Left hindlimb (tissue), 1 donor: ENCODE measurements around the gene CDNF.
"Not testable (repeated sequence)": the region's sequence is repeated elsewhere in the genome, so short reads cannot be mapped to it uniquely, and the experiment has no call there.

Source experiments
- DNase-seq: peaks from one replicate; pipeline ENCODE4 v3.0.0-alpha.2; 2018

CDNF gene

DNA sequence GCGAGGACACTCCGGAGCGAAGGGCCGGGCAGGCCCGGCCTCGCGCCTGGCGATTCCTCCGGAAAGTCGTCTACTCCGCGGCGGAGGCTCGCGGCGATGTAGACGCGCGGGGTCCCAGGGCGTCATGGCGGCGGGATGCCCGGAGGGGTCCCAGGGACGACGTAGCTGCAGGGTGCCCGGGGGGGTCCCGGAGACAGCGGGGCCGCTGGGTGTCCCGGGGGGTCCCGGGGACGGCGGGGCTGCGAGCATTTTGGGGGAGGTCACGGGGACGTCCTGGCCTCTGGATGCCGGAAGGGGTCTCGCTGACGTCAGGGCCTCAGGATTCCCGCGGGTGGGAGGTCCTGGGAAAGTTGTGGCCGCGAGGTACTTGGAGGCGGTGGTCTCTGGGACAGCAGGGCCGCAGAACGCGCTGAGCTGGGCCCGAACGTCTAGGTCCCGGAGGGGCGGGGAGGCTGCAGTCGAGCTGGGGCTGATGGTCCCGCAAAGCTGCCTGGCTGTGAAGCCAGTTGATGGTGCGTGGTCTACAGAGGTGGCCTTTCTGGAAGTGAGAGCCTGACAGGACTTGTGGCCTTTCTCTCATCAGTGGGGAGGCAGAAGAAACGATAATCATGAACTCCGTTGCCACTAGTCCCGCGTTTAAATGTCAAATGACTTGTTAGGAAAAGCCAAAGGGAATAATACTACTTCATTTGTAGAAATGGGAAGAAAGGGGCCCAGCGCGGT is 906 bp upstream of the CDNF start:
- DNase-seq = peak; percentile 67

DNA sequence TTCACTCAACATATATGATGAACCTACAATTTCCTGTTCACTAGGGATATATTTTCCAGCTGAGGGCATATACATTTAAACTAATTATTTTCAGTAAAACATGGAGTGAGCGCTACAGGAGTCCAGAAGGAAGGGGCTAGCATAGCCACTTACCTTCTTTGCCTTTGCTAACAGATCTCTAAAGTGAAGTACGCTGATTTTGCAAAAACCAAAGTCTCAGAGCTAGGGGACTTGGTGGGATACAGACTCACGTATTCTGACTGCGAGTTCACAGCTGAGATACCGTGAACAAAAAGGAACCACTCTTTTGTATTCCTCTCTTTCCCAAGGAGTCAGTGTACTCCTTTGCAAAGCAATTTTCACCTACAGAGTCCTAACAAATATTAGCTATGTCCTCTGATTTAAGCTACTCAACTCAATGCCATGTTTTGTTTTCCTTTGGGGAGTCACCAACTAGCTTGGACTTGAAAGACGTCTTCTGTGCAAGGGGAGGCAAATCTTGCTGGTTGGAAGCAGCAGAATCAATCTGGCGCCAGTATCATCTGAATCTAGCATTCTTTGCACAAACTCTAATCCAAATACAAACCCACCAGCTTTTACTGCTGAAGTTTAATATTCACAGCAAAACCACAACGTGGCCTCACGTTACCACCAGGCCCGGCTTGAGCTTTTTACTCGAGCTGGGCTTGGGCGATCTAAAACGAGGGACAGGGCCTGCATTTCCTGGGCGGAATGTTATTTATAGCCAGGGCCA is 657 bp downstream of the CDNF start:
- DNase-seq = no peak

GRCh38 chr10:14836208-14836607 is 1.6 kb downstream of the CDNF start:
- no peak for DNase-seq

- no peak for DNase-seq
These were observed 4.7 kb downstream of the CDNF start for GRCh38 chr10:14833106-14833505.

DNA sequence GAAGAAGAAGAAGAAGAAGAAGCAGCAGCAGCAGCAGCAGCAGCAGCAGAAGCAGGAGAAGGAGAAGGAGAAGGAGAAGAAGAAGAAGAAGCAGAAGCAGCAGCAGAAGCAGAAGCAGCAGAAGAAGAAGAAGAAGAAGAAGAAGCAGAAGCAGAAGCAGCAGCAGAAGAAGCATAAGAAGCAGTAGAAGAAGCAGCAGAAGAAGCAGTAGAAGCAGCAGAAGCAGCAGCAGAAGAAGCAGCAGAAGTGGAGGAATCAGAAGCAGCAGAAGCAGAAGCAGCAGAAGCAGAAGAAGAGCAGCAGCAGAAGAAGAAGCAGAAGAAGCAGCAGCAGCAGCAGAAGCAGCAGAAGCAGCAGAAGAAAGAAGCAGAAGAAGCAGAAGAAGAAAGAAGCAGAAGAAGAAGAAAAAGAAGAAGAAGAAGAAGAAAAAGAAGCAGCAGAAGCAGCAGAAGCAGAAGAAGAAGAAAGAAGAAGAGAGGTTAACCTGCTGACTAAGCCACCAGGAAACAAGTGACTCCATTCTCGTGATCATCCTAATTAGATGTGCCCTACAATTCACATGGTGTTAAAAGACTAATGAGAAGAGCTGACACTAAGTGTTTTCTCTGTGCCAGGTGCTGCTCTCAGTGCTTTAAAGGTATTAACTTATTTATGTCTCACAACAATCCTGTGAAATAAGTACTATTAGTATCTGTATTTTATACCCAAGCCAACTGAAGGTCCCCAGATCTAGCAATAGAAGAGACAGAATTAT is 11.6 kb downstream of the CDNF start:
- no peak for DNase-seq

- no peak for DNase-seq
These were observed 13.9 kb downstream of the CDNF start for GRCh38 chr10:14823966-14824365.

- DNase-seq = no peak
These were observed 14.7 kb downstream of the CDNF start for GRCh38 chr10:14822879-14823755.

DNA sequence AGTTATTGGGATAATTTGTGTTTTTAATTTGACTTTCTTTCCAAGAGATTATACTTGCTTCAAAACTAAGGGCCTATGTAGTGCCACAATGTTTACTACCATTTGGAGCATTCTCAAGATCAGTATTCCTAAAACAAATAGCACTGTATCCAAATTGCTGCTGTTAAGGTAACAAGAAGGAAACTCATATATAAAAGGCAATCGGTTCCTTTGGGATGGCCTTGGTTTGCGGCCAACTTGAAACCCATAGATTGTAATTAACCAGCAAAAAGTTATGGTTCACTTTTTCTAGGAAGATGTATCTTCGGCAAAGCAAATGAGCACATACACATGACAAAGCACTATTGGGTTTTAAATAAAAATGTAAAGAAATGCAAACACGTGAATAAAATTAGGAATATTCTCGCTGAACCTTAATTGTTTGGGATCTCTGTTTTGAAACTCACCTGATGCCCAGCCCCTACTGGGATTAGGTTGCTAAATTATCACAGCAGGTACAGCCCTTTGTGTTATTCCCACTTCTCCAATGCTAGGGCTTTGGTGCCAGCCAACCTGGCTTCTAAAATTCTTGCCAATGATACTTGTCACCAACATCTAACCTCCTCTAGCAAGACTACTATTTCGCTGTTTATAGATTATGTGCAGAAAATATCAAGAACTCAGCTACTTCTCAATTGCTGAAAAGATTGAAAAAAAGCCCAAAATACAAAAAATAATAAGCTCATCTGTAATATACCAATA is 16.0 kb downstream of the CDNF start:
- no peak for DNase-seq

GRCh38 chr10:14820775-14821154 is 17.1 kb downstream of the CDNF start:
- no peak for DNase-seq

DNA sequence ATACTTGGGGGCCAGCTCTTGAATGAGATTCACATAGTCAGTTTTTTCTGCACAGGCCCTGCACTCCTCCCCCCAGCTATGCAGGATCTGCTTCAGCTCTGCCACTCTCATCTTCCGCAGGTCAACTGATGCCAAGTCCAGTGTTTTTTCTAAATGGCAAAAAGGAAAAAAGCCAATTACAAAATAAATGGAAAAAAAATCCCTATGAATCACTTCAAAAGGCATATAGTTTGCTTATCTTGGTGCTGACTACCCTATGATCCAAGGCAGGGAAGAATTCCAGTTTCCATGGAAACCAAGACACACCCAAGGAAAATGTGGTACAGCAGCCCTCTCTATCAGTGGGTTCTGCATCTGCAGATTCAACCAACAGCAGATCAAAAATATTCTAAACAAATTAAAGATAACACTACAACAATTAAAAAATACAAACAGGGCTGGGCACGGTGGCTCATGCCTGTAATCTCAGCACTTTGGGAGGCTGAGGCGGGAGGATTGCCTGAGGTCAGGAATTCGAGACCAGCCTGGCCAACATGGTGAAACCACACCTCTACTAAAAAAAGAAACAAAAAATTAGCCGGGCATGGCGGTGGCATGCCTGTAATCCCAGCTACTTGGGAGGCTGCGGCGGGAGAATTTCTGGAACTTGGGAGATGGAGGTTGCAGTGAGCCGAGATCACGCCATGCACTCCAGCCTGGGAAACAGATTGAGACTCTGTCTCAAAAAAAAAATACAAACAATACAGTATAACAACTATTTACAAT is 17.6 kb downstream of the CDNF start:
- no peak for DNase-seq

DNA sequence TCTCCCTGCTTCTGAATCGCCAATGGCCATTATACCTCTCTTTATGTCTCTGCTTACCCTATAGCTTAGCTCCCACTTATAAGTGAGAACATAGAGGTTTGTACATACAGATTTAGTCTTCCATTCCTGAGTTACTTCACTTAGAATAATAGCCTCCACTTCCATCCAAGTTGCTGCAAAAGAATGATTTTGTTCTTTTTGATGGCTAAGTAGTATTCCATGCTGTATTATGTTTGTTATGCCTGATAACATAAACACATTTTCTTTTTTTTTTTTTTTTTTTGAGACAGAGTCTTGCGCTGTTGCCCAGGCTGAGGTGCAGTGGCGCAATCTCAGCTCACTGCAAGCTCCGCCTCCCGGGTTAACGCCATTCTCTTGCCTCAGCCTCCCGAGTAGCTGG is 21.1 kb downstream of the CDNF start:
- DNase-seq = not testable (repeated sequence)

- no peak for DNase-seq
These were observed 22.2 kb downstream of the CDNF start for GRCh38 chr10:14815681-14816080.

GRCh38 chr10:14812271-14812670 is 25.6 kb downstream of the CDNF start:
- no peak for DNase-seq

- no peak for DNase-seq
These were observed 26.6 kb downstream of the CDNF start for GRCh38 chr10:14810969-14811953.

DNA sequence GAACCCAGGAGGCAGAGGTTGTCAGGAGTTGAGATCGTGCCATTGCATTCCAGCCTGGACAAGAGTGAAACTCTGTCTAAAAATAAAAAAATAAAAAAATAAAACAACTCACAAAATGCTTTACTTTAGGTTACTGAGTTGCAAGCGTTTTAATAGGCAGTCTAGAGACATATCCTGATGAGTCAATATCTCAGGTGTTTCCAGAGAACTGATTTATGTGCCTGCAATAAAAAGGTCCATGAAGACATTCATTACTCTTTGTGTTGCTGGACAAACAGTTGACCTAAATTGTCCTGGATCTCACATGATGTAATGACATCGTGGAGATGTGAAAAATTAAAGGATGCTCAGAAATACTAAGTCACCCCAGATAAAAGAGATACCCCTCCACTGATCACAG is 31.5 kb downstream of the CDNF start:
- no peak for DNase-seq

- no peak for DNase-seq
These were observed 34.0 kb downstream of the CDNF start for GRCh38 chr10:14803827-14804226.

DNA sequence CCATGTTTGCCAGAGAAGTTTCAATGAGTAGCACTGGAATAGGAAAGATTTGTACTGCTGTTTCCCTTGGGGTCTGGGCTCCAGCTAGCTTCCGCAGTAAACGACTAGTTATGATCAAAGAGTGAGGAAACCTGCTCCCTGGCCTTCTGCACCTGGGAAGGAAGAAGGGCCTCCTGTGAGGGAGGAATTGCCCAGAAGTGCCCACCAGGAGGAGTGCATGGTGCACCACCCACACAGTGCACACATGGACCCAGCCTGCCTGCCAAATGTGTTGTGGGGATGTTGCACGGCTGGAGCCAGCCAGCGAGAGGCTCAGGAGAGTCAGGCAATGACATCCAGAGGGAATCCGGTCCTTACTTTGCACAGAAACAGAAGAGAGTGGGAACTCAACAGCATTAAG is 36.1 kb downstream of the CDNF start:
- peak; percentile 49 for DNase-seq

GRCh38 chr10:14800397-14800796 is 37.4 kb downstream of the CDNF start:
- DNase-seq = no peak

- DNase-seq = no peak
These were observed 39.2 kb downstream of the CDNF start for GRCh38 chr10:14798636-14799035.

DNA sequence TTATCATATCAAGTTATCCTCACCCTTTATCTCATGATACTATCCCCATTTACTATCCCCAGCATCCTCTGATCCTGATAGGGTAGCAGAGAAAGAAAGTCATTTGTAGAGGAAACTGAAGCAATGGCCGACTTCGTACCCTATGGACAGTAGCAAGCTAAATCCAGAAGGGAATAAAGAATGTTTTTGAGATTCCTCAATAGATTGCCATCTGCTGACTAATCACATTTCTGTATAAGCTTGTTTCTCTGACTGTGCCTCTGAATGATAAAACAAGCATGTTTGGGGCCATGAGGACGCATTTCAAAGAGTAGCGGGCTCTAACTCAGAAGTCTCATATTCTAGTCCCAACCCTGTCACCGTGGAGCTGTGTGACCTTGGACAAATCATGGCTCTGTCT is 49.9 kb downstream of the CDNF start:
- DNase-seq = no peak
